Measurements from ENCODE around the gene PGM1. TPM values are rescaled to one million over a fixed set of nuclear protein-coding genes. Genes with fewer than 3 reads are reported as not detected.

PGM1 gene
- total and polyA plus RNA-seq, 2 donors (not counting 3 experiments of a cell fraction or from before 2014, with no cell fraction given): 9.3 to 21.0 TPM

DNA sequence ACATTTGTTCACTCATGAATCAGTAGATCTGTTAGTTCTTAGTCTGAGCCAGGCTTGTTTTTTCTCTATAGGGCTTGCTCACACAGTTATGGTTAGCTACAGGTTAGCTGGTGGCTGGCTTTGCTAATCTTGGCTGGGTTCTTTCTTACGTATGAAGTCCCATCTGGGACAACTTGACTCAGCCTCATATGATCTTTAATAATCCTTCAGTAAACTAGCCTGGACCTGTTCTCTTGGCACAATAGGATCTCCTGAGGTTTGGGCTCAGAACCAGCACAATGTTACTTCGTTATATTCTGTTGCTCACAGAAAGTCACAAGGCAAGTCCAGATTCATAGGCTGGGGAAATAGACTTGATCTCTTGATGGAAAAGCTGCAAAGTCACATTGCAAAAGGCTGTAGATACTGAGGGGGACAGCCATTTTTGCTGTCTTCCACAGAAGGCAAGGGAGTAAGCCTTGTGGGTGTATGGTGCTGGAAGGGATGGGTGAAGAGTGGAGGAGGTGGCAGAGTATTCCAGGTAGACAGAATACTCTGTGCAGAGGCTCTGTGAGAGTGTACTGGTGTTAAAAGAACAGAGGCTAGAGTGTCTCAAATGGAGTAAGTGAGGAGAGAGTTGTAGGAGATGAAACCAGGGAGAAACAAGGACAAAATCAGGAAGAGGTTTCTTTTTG, 45.5 kb upstream of the PGM1 start:
- ChIA-PET CTCF (interaction anchor here (1.2 to 2.3 kb wide), 2 partner anchors 10 kb away, joined by 6 to 10 read pairs; no protein-coding TSS in a partner anchor), POLR2A (no interaction called here)
- TF ChIP-seq GATA2 (IDR thresholded peaks at IDR 0.05; ENCODE audit: insufficient read depth, insufficient read length, low read depth, low read length) (no peak), FOS (IDR thresholded peaks at IDR 0.05; ENCODE audit: borderline replicate concordance, insufficient read depth, low read length) (no peak)
- TF ChIP-seq, protein P1, sequence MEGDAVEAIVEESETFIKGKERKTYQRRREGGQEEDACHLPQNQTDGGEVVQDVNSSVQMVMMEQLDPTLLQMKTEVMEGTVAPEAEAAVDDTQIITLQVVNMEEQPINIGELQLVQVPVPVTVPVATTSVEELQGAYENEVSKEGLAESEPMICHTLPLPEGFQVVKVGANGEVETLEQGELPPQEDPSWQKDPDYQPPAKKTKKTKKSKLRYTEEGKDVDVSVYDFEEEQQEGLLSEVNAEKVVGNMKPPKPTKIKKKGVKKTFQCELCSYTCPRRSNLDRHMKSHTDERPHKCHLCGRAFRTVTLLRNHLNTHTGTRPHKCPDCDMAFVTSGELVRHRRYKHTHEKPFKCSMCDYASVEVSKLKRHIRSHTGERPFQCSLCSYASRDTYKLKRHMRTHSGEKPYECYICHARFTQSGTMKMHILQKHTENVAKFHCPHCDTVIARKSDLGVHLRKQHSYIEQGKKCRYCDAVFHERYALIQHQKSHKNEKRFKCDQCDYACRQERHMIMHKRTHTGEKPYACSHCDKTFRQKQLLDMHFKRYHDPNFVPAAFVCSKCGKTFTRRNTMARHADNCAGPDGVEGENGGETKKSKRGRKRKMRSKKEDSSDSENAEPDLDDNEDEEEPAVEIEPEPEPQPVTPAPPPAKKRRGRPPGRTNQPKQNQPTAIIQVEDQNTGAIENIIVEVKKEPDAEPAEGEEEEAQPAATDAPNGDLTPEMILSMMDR (IDR thresholded peaks at IDR 0.05; ENCODE audit: extremely low read depth in 1 of 2, insufficient read depth in 1 of 2, low read depth in 1 of 2, low read length in 2 of 2): no peak
- TF ChIP-seq, protein P2, sequence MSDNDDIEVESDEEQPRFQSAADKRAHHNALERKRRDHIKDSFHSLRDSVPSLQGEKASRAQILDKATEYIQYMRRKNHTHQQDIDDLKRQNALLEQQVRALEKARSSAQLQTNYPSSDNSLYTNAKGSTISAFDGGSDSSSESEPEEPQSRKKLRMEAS (IDR thresholded peaks at IDR 0.05; ENCODE audit: insufficient read depth, insufficient read length): no peak
- Histone ChIP-seq H3K9me3 (replicated peaks; ENCODE audit: control insufficient read depth, insufficient read depth, low read length) (no peaks in the 10 kb centered on the region), H3K9ac (replicated peaks; ENCODE audit: extremely low read depth, insufficient read depth, low read length) (no peak overlapping the region), H4K20me1 (replicated peaks; ENCODE audit: control insufficient read depth, extremely low read depth, insufficient read depth, low read length) (no peaks in the 10 kb centered on the region), H3K79me2 (ENCODE audit: control insufficient read depth, insufficient read depth, low read length) (no peaks in the 10 kb centered on the region), H3K27me3 (ENCODE audit: control insufficient read depth in 2 of 2, insufficient read depth in 2 of 2, low read length in 2 of 2) (no peaks in the 10 kb centered on the region), H3K36me3 (ENCODE audit: control insufficient read depth in 2 of 2, extremely low read depth in 1 of 2, insufficient read depth in 2 of 2, low read length in 2 of 2) (no peaks in the 10 kb centered on the region), H3K4me3 (replicated peaks in 1 of 3; ENCODE audit: insufficient read depth in 1 of 3, low read depth in 1 of 3, low read length in 3 of 3) (no peak overlapping the region), H3K27ac (ENCODE audit: insufficient read depth, low read depth, low read length) (no peak overlapping the region), H3K4me2 (ENCODE audit: insufficient read depth, low read length) (no peak overlapping the region), H3K9me1 (replicated peaks; ENCODE audit: control insufficient read depth, extremely low read depth, insufficient read depth, low read length) (no peaks in the 10 kb centered on the region), H2AFZ (ENCODE audit: low read depth, low read length) (no peak overlapping the region), H3K4me1 (ENCODE audit: control insufficient read depth, extremely low read depth, insufficient read depth, low read length) (no peaks in the 10 kb centered on the region)
- DNase-seq (ENCODE audit: low read depth, low spot score) (no peak), FAIRE-seq (no peak)
- no TSS peak for BruUV-seq (replicated peaks)
- intact Hi-C loops (cut with micrococcal nuclease): no loop called here
- dilution Hi-C loops (cut with MboI; ENCODE audit: extremely low pct_ligation_motif_present, low sequenced_read_pairs): no loop called here

Measured in endothelial cell of umbilical vein (primary cell).